ENCODE measurements around the gene ZNF469.

Gene ZNF469

DNA sequence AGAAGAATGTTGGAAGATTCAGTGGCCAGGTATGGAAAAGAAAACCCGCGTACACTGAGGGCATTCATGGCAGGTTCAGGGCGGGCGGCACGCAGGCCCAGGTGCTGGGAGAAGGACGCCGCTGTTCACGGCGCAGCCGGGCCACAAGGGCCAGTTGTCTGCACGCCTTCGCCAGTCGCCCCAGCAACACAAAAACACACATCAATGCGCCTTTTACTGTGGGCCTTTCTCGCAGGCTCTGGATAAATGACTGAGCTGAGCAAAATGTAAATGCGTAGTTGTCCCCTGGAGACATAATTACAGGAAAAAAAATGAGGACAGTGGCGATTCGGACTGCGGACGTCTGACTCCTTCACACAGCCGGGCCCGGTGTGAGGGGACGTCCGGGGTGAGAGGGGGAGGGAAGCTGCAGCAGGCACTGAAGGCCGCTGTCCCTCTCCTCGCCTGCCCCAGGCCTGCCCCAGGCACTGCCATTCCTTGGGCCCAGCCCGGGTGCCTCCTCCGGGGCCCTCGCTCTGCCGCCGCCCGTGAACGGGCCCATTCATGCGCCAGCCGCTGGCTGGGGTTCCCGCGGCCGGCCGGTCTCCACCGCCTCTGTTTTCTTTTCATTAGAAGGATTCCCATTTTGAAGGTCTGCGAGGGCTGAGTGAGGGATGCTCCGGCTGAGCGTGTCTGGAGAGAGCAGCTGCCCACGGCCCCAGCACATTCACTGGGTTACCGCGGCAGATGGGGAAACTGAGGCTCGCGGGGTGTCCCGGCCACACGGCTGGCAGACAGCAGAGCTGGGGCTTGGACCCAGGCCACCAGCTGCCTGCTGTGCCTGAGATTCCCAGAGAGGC, 6.5 kb upstream of the ZNF469 start:
- peak in 30 of 56 donors; percentile 19 to 73 (median 50) for DNase-seq

DNA sequence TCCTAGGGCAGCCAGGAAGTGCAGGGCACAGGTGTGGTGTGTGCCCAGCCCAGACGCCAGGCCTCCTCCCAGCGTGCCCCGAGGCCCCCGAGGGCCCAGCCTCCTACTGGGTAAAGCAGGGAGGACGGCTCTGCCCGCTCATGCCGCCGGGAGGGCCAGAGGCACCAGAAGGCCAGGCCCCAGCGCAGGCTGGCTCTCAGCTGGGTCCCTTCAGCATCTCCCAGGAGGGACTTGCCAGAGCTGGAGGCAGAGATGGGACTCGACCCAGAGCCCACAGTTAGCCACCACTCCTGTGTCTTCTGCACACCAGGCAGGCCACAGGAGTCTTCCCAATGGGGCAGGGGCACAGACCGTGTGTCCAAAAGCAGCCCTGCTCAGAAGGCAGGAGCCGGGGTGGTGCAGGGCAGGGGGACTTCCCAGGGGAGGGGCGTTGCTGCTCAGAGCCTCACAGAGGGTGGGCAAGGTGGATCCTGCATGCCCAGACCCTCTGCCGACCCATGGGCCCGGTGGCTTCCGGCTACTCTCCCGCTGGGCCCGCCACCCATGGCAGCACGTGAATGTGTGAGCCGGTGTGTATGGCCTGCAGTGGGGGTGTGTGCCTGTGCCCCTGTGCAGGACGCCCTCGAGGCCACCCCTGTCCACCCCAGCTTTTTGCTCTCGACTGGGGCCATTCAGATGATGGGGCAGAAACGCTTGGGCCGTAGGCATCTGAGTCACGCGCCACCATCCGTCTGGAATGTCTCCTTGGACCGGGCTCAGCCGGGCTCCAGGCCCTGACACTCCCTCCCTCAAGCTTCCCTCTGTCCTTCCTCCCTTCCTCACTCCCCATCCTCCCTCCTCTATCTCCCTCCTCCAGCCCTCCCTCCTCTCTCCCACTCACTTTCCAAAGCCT, 5.7 kb upstream of the ZNF469 start:
- peak in 1 of 56 donors; percentile 7 for DNase-seq

DNA sequence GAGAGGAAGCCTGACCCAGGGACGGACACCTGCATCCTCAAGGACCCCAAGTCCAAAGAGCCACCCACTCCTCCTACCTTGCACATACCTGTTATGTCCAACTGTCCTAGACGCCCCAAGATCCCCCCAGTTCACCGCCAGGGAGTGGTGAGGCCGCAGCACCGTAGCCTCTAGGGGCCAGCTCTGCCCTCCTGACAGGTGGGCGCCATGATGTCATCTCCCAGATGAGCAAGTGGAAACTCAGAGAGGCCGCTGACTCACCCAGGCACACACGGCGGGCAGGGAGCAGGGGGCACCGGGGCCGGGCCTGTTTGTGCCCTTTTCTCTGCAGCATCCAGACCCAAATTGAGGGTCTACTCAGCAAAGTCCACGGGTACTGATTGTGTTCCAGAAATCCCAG, 4.8 kb upstream of the ZNF469 start:
- DNase-seq: no peak

DNA sequence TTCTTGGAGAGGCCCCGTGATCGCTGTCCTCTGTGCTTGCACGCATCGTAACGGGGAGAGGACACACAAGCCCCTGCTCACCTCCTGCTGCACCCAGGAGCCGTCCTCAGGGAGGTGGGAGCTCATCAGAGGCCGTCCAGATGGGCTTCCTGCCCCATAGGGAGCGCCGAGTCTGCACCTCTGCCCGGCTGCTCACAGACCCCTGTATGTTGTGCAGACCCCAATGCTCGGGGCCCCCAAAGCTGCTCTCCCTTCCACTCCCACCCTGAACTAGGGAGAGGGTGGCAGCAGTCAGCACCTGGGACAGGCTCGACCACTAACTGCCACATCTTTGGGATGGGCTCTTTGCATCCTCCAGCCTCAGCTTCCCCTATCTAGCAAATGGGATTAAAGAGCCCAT, 4.4 kb upstream of the ZNF469 start:
- no peak for DNase-seq

DNA sequence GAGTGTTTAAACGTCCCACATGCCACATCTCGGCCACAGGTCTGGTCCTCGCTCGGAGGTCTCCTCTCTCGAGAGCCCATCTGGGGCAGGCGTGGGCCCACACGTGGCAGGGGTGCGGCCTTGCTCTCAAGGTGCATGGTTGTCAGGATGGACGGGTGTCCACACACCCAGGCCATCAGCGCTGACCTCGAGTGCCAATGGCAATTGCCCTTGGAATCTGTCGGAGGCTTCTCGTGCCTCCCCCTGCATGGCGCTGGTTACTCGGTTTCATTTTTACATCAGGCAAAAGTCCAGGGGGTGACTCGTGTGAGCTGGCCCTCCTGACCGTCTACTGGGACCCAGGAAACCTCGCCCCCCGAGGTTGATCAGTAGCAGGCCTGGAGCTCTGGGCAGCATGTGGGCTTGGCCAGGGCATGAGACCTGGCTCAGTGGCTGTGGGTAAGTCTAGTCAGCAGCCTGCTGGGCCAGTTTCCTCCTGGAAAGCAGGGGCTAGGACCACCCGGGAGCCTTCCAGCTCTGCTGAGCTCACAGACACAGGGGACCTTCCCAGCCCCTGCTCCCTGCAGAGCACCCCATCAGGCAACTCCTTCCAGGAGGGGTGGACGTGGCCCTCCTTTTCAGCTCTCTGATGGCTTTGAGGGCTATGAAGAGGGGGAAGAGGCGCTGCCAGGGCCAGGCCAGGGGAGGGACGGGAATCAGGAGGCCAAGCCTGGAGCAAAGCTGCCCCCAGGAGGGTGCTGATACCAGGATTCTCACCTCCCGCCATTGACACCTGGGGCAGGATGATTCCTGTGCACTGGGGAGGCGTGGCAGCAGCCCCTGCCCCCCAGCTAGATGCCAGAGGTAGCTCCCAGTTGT, 3.7 kb upstream of the ZNF469 start:
- DNase-seq: no peak

DNA sequence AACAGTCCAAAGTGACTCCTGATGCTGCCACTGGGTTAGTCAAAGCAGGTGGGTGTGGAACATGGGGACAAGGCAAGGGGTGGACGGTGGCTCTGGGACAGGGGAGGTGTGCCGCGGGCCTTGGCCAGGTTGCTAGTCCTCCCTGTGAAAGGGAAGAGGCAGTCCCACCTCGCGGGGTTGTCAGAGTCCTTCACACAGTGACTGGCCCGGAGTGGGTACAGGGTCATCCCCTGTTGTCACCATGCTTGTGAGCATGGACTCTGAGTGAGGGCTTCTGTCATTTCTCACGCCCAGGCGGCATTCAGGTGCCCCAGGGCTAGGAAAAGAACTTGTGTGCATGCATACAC, 3.1 kb upstream of the ZNF469 start:
- DNase-seq: no peak

DNA sequence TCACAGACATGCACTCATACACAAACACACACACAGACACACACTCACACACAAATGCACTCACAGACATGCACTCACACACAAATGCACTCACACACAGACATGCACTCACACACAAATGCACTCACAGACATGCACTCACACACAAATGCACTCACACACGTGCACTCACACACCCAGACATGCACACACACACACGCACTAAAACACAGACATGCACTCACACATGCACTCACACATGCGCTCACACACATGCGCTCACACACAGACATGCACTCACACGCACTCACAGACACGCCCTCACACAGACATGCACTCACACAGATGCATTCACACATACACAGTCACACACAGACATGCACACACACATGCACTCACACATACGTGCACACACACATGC, 2.7 kb upstream of the ZNF469 start:
- no peak for DNase-seq

DNA sequence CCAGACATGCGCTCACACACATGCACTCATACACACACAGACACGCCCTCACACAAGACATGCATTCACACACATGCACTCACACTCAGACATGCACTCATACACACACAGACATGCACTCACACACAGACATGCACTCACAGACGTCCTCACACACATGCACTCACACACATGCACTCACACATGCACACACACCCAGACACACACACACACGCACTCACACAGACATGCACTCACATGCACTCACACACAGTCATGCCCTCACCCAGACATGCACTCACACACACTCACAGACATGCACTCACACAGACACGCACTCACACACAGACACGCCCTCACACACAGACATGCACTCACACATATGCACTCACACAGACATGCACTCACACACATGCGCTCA, 2.1 kb upstream of the ZNF469 start:
- DNase-seq: no peak

DNA sequence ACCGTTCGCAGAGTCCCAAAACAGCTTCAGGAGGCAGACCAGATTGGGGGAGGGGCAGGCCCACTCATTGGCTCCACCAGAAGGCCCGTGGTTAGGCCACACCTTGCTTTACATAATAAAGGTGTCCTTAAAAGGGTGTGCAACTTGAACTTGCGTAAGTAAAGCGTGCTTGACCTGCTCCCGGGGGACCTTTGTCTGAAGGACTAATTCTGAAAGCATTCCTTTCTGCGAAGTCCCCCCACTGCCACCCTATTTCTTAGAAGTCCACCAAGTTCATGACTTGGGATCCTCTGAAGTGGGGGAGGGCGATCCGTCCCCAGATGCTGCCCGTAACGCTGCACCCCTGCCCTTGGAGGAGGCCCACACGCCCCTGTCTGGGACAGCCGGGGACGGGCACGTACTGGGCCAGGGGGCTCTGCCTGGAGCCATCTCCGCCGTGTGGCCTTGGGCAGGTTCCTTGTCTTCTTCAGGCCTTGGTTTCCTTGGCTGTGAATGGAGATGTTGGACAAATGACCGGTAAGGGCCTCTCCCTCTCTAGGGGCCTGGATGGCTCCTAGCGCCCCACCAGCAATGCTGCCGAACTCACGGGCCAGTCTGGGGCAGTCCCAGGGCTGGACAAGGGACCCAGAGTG, 823 bp upstream of the ZNF469 start:
- no peak for DNase-seq

DNA sequence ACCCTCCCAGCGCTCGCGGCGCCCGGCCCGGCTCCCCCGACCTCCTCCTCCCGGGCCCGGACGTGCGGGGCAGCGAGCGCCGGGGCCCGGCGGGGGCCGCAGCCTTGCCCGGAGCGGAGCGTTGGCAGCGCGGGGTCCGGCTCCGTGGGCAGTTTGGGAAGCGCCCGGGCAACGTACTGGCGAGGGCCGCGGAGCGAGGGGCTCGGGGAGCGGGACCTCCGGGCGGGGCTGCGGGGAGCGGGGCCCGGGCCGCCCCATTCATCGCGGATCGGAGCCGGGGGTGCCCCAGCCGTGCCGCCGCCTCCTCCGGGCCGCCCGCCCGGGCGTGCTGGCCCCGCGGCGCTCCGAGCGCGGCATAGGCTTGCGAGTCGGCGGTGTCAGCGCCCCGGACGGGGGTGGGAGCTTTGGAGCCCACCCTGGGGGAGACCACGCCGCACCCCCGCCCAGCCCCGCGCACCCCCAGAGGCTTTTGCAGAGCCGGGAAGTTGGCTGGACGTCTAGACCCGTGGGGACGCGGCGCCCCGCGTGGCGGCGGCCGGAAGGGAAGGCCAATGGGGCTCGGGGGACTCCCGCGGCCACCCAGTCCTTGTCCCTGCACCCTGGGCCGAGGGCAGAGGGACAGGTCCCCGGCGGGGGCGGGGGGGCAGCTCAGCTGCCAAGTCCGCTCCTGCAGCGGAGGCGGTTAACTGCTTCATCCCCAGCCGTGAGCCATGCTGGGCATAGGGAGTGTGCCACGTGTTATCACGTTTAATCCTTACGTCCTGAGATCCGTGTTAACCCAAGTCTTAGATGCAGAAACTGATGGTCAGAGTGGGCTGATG, 852 bp downstream of the ZNF469 start:
- peak in 8 of 56 donors; percentile 11 to 64 (median 26) for DNase-seq

DNA sequence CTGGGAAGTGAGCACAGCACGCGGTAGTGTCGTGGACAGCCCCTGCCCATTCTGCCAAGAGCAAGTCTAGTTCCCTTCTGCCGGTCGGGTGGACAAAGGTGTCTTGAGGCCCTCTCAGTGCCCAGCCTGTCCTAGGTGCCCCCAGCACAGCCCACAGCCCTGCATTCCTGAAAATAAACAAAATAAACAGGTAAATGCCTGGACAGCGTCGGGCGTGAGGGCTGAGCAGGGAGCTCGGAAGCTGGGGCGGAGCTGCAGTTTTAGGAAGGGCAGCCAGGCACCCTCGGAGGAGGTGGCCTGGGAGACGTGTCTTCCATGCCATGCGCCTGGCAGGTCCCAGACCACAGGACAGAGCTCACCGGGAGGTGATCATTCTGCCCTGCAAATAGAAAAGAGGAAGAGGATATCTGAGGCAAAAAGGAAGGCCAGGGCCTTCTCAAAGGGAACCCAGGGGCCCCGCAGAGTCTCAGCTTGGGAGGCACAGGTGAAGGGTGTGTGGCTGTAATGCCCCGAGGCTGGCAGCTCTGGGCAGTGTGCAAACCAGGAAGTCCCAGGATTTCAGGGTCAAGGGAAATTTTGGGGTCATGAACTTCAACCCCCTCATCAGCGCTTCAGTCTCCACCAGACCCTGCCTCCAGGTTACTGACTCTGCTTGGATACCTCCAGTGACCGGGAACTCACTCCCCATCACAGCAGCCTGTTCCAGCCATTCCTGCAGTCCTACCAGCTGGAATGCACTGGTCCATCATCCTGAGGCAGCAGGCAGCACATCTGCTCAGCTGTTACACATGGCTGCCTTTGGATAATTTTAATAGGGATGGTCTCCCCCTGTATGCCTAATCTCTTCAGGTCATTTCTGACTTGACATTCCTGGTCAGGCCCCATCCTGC, 1.7 kb downstream of the ZNF469 start:
- DNase-seq: no peak

DNA sequence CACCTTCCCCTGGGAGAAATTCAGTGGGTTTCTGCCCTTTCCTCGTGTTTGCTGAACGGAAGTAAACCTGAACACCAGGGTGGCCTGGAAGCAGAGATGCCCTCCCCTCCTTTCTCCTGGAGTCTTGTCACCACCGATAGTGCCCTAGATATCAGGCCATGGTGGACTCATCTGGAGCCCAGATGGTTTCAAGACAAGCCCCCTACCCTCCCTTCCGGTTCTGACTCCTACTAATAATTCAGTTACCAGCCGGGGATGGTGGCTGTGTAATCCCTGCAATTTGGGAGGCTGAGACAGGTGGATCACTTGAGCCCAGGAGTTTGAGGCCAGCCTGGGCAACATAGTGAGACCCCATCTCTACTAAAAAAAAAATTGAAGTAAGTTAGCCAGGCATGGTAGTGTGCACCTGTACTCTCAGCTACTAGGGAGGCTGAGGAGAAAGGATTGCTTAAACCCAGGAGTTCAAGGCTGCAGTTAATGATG, 2.4 kb downstream of the ZNF469 start:
- no peak for DNase-seq

DNA sequence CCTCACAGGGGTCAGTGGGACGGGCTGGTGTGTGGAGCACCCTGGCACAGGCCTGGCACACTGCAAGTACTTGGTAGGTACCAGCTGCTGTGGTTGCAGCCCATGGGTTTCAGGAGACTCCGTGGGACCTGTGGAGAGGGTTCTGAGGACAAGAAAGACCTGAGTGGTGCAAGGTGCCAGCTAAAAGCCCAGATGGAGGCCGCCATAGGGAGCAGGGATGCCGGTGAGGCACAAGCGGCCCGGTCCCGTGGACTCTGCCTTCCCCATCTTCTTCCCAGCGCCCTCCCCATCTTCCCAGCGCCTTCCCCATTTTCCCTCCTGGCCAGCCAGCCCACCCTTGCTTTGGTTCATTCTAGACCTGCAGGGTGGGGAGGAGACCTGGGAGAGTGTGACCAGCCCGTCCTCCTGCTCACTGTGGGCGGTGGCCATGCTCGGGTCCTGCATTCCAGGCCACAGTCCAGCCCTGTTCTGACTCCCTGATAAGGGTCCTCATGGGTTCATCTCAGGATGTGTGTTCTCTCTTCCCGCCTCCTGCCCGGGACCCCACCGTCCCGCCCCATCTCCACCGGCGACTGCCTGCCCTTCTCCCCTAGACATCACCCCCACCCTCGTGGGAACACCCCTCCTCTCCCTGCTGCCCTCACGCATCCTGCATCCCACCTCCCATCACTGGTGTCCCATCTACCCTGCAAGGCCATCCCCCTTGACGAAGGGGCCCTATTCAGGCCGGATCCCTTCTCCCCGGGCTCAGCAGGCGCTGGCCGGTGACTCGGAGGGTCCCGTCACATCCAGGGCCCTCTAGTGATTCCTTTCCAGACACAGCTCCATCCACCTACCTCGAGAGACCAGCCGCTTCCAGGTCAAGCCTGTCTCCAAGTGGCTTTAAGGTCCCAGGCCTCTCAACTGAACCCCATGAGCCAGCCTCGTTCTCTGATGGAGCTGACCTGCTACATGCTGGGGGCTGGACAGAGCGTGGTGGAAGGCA, 3.4 kb downstream of the ZNF469 start:
- no peak for DNase-seq

DNA sequence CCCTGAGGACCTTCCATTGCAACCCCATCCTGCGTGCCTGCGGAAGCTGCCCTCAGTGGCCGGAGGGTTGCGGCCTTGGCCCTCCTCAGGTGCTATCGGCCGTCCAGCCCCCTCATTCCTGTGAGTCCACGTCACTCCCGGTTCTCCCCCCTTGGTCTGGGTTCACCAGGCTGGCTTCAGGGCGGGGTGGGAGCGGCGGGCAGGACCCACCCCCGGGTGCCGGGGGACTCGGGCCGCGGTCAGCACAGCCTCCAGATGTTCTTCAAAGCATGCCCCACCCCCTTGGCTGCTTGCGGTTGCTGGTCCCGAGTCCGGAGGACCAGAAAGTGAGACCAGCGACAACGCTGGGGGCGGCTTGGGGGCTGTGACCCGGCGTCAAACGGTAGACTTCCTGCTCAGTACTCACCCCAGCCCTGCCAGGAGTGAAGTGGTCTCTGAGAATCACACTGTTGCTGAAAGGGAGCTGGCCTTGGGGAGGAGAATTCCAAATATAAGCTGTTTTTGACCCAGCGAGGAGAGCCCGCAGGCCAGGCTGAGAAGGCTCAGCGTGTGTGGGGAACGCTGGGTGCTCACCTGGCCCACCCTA, 4.5 kb downstream of the ZNF469 start:
- DNase-seq: no peak

DNA sequence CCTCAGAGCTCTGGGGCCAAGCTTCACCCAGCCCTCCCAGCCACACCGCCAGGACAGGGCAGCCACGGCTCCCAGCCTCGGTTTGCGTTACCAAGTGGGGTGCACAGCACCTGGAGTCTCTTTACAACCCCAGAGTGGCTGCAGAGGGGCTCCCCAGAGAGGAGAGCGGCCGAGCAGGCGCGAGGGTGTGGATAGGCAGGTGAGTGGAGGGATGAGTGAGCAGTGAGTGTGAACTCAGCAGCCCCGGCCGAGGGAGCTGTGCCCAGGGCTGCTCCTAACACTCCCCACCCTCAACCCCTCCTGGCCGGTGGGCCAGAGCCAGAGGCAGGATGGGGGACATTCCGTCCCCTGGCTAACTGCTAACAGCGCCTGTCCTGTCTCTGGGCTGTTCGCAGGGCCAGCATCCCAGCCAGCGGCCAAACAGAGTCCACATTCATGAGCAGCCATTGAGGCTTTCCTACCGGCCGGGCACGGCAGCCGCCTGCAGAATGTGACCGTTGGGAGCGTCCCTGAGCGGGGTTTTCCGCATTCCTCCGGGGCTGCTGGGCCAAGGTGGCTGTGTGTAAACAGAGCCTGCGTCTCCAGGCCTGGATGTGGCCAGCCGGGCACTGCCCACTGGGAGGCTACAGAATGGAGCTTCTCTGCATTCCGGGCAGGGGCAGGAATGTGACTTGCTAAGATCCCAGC, 5.3 kb downstream of the ZNF469 start:
- peak in 44 of 56 donors; percentile 14 to 75 (median 41) for DNase-seq

DNA sequence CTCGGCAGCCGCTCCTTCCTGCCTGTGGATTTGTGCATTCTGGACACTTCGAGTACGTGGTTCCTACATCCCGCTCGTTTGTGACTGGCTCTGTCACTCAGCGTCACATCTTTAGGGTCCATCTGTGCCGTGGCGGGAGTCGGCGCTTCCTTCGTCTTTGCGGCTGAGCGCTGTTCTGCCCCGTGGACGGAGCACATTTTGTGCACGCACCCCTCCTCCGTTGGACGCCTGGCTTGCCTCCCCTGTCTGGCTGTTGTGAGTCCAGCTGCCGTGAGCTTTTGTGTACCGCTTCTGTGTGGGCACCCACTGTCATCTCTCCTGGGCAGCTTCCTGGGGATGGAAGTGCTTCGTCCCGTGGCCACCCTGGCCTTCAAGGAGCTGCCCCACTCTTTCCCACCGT, 6.4 kb downstream of the ZNF469 start:
- DNase-seq: no peak
